ENCODE results near the gene CDX2. TPM values are rescaled to one million over a fixed set of nuclear protein-coding genes. Genes with fewer than 3 reads are reported as not detected.

Gene CDX2
- total and polyA plus RNA-seq, 8 donors, result 0.03 to 106 (median 1.3) TPM; not detected in 4

GRCh38 chr13:27980280-27980998 lies 11.3 kb upstream of the CDX2 start:
- Histone ChIP-seq H3K27me3 (peaks cover 36 to 99% (median 83%) of the 10 kb centered on the region in 3 donors), H3K36me3 (no peaks in the 10 kb centered on the region), H3K4me1 (peaks cover 19 to 53% (median 42%) of the 10 kb centered on the region in 4 donors), H3K27ac (no peak overlapping the region), H3K4me3 (peak overlapping the region in 1 of 4 donors; percentile 28), H3K9me3 (no peaks in the 10 kb centered on the region)
- TF ChIP-seq POLR2AphosphoS5 (IDR thresholded peaks at IDR 0.05), result no peak
- DNase-seq, result peak in 1 of 2 donors; percentile 65
- 3 to 6% (median 5%) methylated on average over 33 to 54 of the region's 54 CpGs for WGBS, 5 donors
- intact Hi-C loops (cut with DNase I; ENCODE audit: low total_unique reads), result loop anchor here (10.0 kb wide), 1 partner anchor 606 kb away; no protein-coding TSS in a partner anchor

- 3 to 9% (median 8%) methylated on average over 15 of the region's 15 CpGs for WGBS, 5 donors
- H3K27me3 ChIP-seq, result peaks cover 40 to 99% (median 89%) of the 10 kb centered on the region in 3 donors
- no peaks in the 10 kb centered on the region for H3K36me3 ChIP-seq
- DNase-seq, result no peak
- H3K27ac ChIP-seq, result no peak overlapping the region
- H3K4me1 ChIP-seq, result peaks cover 19 to 57% (median 43%) of the 10 kb centered on the region in 4 donors
- TF ChIP-seq CTCF (IDR thresholded peaks at IDR 0.05) (no peak), POLR2AphosphoS5 (IDR thresholded peaks at IDR 0.05) (no peak), POLR2A (IDR thresholded peaks at IDR 0.05) (no peak), EP300 (IDR thresholded peaks at IDR 0.05) (no peak)
- intact Hi-C loops (cut with DNase I; ENCODE audit: low total_unique reads), result loop anchor here (10.0 kb wide), 4 partner anchors 155 to 1035 kb away; no protein-coding TSS in a partner anchor
- H3K9me3 ChIP-seq, result no peaks in the 10 kb centered on the region
- peak overlapping the region in 1 of 4 donors; percentile 28 for H3K4me3 ChIP-seq
Measured at GRCh38 chr13:27979765-27980279, 10.7 kb upstream of the CDX2 start.

GRCh38 chr13:27979001-27979643 lies 10.0 kb upstream of the CDX2 start:
- Histone ChIP-seq H3K4me3 (no peak overlapping the region), H3K27ac (no peak overlapping the region), H3K4me1 (peaks cover 19 to 57% (median 43%) of the 10 kb centered on the region in 4 donors), H3K9me3 (no peaks in the 10 kb centered on the region), H3K27me3 (peaks cover 46 to 100% (median 96%) of the 10 kb centered on the region in 3 donors), H3K36me3 (no peaks in the 10 kb centered on the region)
- no peak for DNase-seq
- 9 to 13% (median 11%) methylated on average over 15 of the region's 15 CpGs for WGBS, 5 donors
- no peak for TF ChIP-seq POLR2AphosphoS5 (IDR thresholded peaks at IDR 0.05)
- TF ChIP-seq CTCF (IDR thresholded peaks at IDR 0.05), result no peak
- TF ChIP-seq EP300 (IDR thresholded peaks at IDR 0.05), result no peak
- no peak for TF ChIP-seq POLR2A (IDR thresholded peaks at IDR 0.05)
- intact Hi-C loops (cut with DNase I; ENCODE audit: low total_unique reads), result loop anchor here (10.0 kb wide), 3 partner anchors 154 to 1034 kb away; no protein-coding TSS in a partner anchor

GRCh38 chr13:27978301-27978968 lies 9.3 kb upstream of the CDX2 start:
- Histone ChIP-seq H3K4me1 (peaks cover 19 to 57% (median 43%) of the 10 kb centered on the region in 4 donors), H3K36me3 (no peaks in the 10 kb centered on the region), H3K27ac (no peak overlapping the region), H3K27me3 (peaks cover 47 to 100% (median 97%) of the 10 kb centered on the region in 3 donors), H3K4me3 (peak overlapping the region in 3 of 4 donors; percentile 13 to 24 (median 19)), H3K9me3 (no peaks in the 10 kb centered on the region)
- intact Hi-C loops (cut with DNase I; ENCODE audit: low total_unique reads), result loop anchor here (10.0 kb wide), 3 partner anchors 154 to 1034 kb away; no protein-coding TSS in a partner anchor
- 2 to 11% (median 3%) methylated on average over 23 to 65 of the region's 65 CpGs for WGBS, 5 donors
- no peak for TF ChIP-seq POLR2AphosphoS5 (IDR thresholded peaks at IDR 0.05)
- TF ChIP-seq POLR2A (IDR thresholded peaks at IDR 0.05), result no peak
- no peak for TF ChIP-seq CTCF (IDR thresholded peaks at IDR 0.05)
- TF ChIP-seq EP300 (IDR thresholded peaks at IDR 0.05), result no peak
- peak in 1 of 2 donors; percentile 42 for DNase-seq
